ENCODE data around the gene RAD51B.

DNA sequence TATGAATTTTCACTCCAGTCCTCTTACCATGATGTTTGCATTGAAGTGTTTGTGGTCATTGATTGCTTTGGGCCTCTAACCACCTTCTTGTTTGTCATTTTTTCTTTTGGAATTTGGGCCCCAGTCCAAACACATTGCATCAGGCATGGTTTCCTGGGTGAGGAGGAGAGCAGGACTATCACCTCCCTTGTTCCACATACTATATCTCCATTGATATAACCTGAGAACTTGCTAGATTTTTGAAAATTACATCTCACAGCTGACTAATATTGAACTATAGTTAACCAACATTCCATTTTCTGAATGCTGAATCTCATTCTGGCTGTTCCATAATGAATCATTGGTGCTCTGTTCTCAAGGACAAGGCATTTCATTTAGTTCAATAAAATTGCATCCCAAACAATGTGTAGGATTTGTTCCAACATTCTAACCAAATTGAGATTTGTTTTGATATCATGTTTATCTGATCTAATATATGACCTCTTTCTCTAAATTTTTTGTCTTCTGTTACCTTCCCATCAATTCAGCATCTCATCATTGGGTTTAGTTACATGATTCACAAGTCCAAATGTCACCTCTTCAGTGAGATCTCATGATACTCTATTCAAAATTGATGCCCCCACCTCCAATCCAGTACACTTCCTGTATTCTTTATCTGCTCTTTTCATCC, 644.3 kb downstream of the RAD51B start:
- TF ChIP-seq, protein P1, sequence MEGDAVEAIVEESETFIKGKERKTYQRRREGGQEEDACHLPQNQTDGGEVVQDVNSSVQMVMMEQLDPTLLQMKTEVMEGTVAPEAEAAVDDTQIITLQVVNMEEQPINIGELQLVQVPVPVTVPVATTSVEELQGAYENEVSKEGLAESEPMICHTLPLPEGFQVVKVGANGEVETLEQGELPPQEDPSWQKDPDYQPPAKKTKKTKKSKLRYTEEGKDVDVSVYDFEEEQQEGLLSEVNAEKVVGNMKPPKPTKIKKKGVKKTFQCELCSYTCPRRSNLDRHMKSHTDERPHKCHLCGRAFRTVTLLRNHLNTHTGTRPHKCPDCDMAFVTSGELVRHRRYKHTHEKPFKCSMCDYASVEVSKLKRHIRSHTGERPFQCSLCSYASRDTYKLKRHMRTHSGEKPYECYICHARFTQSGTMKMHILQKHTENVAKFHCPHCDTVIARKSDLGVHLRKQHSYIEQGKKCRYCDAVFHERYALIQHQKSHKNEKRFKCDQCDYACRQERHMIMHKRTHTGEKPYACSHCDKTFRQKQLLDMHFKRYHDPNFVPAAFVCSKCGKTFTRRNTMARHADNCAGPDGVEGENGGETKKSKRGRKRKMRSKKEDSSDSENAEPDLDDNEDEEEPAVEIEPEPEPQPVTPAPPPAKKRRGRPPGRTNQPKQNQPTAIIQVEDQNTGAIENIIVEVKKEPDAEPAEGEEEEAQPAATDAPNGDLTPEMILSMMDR (IDR thresholded peaks at IDR 0.05; ENCODE audit: poor library complexity): no peak
- TF ChIP-seq EZH2 (IDR thresholded peaks at IDR 0.05; ENCODE audit: borderline replicate concordance) (no peak), EZH2phosphoT487 (IDR thresholded peaks at IDR 0.05; ENCODE audit: low read depth, severe bottlenecking, unreplicated experiment) (no peak)

All from hepatocyte (in vitro differentiated cells).